ENCODE results near the gene ULBP2.
"Not testable (repeated sequence)": the region's sequence is repeated elsewhere in the genome, so short reads cannot be mapped to it uniquely, and the experiment has no call there.

The ULBP2 gene

GRCh38 chr6:149904661-149905370 lies 37.0 kb upstream of the ULBP2 start:
- ChIA-PET POLR2A (interaction anchor here (0.5 kb wide), 1 partner anchor 1084 kb away, joined by 3 read pairs; no protein-coding TSS in a partner anchor), CTCF (interaction anchor here (1.0 to 3.4 kb wide), 6 partner anchors 12 to 83 kb away, joined by 3 to 12 read pairs (median 3); no protein-coding TSS in a partner anchor)
- DNase-seq (ENCODE audit: extremely low spot score), result no peak
- no peak for TF ChIP-seq CTCF (IDR thresholded peaks at IDR 0.05; ENCODE audit: control extremely low read depth, extremely low read depth, low read depth, missing control alignments)

GRCh38 chr6:149905371-149905910 lies 36.4 kb upstream of the ULBP2 start:
- ChIA-PET CTCF (interaction anchor here (1.1 to 3.4 kb wide), 5 partner anchors 11 to 70 kb away, joined by 3 to 12 read pairs (median 3); no protein-coding TSS in a partner anchor), POLR2A (no interaction called here)
- TF ChIP-seq CTCF (IDR thresholded peaks at IDR 0.05; ENCODE audit: control extremely low read depth, extremely low read depth, low read depth, missing control alignments), result no peak
- DNase-seq (ENCODE audit: extremely low spot score), result no peak

- POLR2A ChIA-PET, result no interaction called here
- TF ChIP-seq CTCF (IDR thresholded peaks at IDR 0.05; ENCODE audit: control extremely low read depth, extremely low read depth, low read depth, missing control alignments), result no peak
- DNase-seq (ENCODE audit: extremely low spot score), result no peak
- CTCF ChIA-PET, result interaction anchor here (1.1 to 3.4 kb wide), 4 partner anchors 10 to 44 kb away, joined by 3 to 12 read pairs (median 4); no protein-coding TSS in a partner anchor
Measured at GRCh38 chr6:149905911-149906371, 35.9 kb upstream of the ULBP2 start.

- CTCF ChIA-PET, result interaction anchor here (2.1 to 3.4 kb wide), 2 partner anchors 18 to 21 kb away, joined by 5 to 12 read pairs; no protein-coding TSS in a partner anchor
- TF ChIP-seq CTCF (IDR thresholded peaks at IDR 0.05; ENCODE audit: control extremely low read depth, extremely low read depth, low read depth, missing control alignments), result no peak
- DNase-seq (ENCODE audit: extremely low spot score), result no peak
- POLR2A ChIA-PET, result no interaction called here
Measured at GRCh38 chr6:149906405-149906804, 35.4 kb upstream of the ULBP2 start.

GRCh38 chr6:149907317-149907716 lies 34.5 kb upstream of the ULBP2 start:
- no peak for TF ChIP-seq CTCF (IDR thresholded peaks at IDR 0.05; ENCODE audit: control extremely low read depth, extremely low read depth, low read depth, missing control alignments)
- no peak for DNase-seq (ENCODE audit: extremely low spot score)
- ChIA-PET POLR2A (no interaction called here), CTCF (no interaction called here)

GRCh38 chr6:149908480-149908879 lies 33.3 kb upstream of the ULBP2 start:
- DNase-seq (ENCODE audit: extremely low spot score); CTCF ChIA-PET; POLR2A ChIA-PET: not testable (repeated sequence)
